Hepatocyte (in vitro differentiated cells): Measurements from ENCODE around the gene AKAP6. TPM values are rescaled to one million over a fixed set of nuclear protein-coding genes. Genes with fewer than 3 reads are reported as not detected.

Experiments
- DNase-seq: peaks from one replicate; pipeline ENCODE4 v3.0.0-alpha.2; 2016; ENCODE audit warnings: low spot score
- H2AFZ ChIP-seq: fragments of 200-600 bp; sonication (generic); 2 replicates; pipeline ENCODE4 v1.6.0; 2016; ENCODE audit warnings: antibody characterized with exemption, mild to moderate bottlenecking
- H3K27ac ChIP-seq: fragments of 200-600 bp; sonication (generic); 2 replicates; pipeline ENCODE4 v1.5.1; 2016; ENCODE audit warnings: mild to moderate bottlenecking
- H3K27me3 ChIP-seq: fragments of 200-600 bp; sonication (generic); 2 replicates; pipeline ENCODE4 v1.6.1; 2016
- H3K36me3 ChIP-seq: fragments of 200-600 bp; sonication (generic); replicated peaks from 2 replicates; pipeline ENCODE4 v1.5.1; 2016; ENCODE audit warnings: low read depth; ENCODE audit not compliant: insufficient read depth
- H3K4me1 ChIP-seq: fragments of 200-600 bp; sonication (generic); 2 replicates; pipeline ENCODE4 v1.5.1; 2016; ENCODE audit warnings: mild to moderate bottlenecking, moderate library complexity; ENCODE audit not compliant: insufficient read depth
- H3K4me2 ChIP-seq: fragments of 200-600 bp; sonication (generic); 2 replicates; pipeline ENCODE4 v1.6.0; 2016
- H3K4me3 ChIP-seq: fragments of 200-600 bp; sonication (generic); 2 replicates; pipeline ENCODE4 v1.5.1; 2016; ENCODE audit warnings: mild to moderate bottlenecking
- H3K79me2 ChIP-seq: fragments of 200-600 bp; sonication (generic); 2 replicates; pipeline ENCODE4 v1.6.0; 2017; ENCODE audit warnings: mild to moderate bottlenecking
- H3K9me2 ChIP-seq: fragments of 200-600 bp; sonication (generic); replicated peaks from 2 replicates; pipeline ENCODE4 v1.6.0; 2017; ENCODE audit warnings: mild to moderate bottlenecking; ENCODE audit not compliant: insufficient read depth
- H3K9me3 ChIP-seq: fragments of 200-600 bp; sonication (generic); 2 replicates; pipeline ENCODE4 v1.5.1; 2016; ENCODE audit warnings: low read depth, mild to moderate bottlenecking
- H4K20me1 ChIP-seq: fragments of 200-600 bp; sonication (generic); 2 replicates; pipeline ENCODE4 v1.6.0; 2016; ENCODE audit warnings: mild to moderate bottlenecking; ENCODE audit not compliant: insufficient read depth, poor library complexity, severe bottlenecking
- EZH2 ChIP-seq: fragments of 200-600 bp; sonication (generic); IDR thresholded peaks from 2 replicates; pipeline ENCODE4 v1.6.1; 2016; ENCODE audit warnings: antibody characterized with exemption, mild to moderate bottlenecking, borderline replicate concordance
- EZH2phosphoT487 ChIP-seq: fragments of 200-600 bp; sonication (generic); IDR thresholded peaks from one replicate; pipeline ENCODE4 v1.6.1; 2018; ENCODE audit warnings: antibody characterized with exemption, mild to moderate bottlenecking, low read depth, moderate library complexity; ENCODE audit not compliant: unreplicated experiment, severe bottlenecking
- WGBS: methylation state at CpG from one replicate; pipeline ENCODE4 v1.1.6; 2016; ENCODE audit warnings: low lambda C conversion rate; ENCODE audit errors: missing lambda C conversion rate; 5-methylcytosine and 5-hydroxymethylcytosine counted together
- polyA plus RNA-seq: library from polyadenylated mRNA; unstranded; fragments of >200 nt; fragmentation: Nextera tagmentation; extraction: Ambion mirVana; gene quantifications from 2 replicates; pipeline ENCODE4 v1.2.1, GENCODE V29; 2016
- total RNA-seq: library from RNA; depleted of rRNA; stranded (reverse); fragments of >200 nt; gene quantifications from 2 replicates; pipeline ENCODE4 v1.2.3, GENCODE V29; 2014
- TF ChIP-seq, protein P1 (sequence below): fragments of 200-600 bp; sonication (generic); IDR thresholded peaks from 2 replicates; pipeline ENCODE4 v1.5.1; 2016; ENCODE audit warnings: antibody characterized with exemption, mild to moderate bottlenecking; ENCODE audit not compliant: poor library complexity

Gene AKAP6
- total and polyA plus RNA-seq, 2 experiments from 2014 or later: 1.1 to 2.1 TPM

DNA sequence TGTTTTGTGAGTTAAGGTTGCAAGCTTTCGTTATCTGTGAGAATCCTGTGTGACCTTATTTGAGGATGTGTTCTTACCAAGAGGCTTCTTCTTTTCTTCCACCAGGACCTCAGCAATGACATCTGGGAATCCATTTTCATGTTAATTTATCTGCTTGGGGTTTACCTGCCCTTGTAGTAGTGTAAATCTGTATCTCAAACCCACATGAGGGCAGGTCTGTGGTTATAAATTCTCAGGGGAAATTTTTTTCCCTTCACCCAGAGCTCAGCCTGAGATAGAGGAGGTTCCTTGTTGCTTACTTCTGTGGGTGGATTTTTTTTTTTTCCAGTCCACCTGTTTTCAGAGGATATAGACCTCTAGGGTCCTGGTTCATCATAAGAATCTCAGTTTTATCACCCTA lies 70.8 kb downstream of the AKAP6 start:
- H3K9me2 ChIP-seq: no peaks in the 10 kb centered on the region
- TF ChIP-seq EZH2phosphoT487 (no peak), EZH2 (no peak)
- TF ChIP-seq, protein P1, sequence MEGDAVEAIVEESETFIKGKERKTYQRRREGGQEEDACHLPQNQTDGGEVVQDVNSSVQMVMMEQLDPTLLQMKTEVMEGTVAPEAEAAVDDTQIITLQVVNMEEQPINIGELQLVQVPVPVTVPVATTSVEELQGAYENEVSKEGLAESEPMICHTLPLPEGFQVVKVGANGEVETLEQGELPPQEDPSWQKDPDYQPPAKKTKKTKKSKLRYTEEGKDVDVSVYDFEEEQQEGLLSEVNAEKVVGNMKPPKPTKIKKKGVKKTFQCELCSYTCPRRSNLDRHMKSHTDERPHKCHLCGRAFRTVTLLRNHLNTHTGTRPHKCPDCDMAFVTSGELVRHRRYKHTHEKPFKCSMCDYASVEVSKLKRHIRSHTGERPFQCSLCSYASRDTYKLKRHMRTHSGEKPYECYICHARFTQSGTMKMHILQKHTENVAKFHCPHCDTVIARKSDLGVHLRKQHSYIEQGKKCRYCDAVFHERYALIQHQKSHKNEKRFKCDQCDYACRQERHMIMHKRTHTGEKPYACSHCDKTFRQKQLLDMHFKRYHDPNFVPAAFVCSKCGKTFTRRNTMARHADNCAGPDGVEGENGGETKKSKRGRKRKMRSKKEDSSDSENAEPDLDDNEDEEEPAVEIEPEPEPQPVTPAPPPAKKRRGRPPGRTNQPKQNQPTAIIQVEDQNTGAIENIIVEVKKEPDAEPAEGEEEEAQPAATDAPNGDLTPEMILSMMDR: no peak

DNA sequence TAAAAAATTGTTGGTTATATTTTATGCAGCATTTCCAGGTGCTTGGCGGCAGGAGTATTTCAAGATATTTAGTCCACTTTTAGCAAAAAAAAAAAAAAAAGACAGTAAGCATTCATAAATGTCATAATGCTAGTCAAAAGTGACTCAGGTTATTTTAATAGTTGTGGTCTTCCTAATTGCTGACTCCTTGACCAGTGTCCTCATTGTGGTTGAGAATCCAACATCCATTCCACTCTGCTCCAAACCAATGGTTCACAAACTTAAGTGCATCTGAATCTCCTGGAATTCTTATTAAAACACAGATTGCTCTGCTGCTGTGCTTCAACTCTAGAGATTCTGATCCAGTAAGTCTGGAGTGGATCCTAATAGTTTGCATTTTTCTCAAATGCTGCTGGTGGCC lies 71.4 kb downstream of the AKAP6 start:
- Histone ChIP-seq H3K4me2 (no peak overlapping the region), H3K27ac (no peak overlapping the region), H3K27me3 (no peaks in the 10 kb centered on the region), H3K9me2 (no peaks in the 10 kb centered on the region), H3K4me1 (peaks cover 8% of the 10 kb centered on the region), H3K9me3 (no peaks in the 10 kb centered on the region), H3K36me3 (no peaks in the 10 kb centered on the region), H3K79me2 (no peaks in the 10 kb centered on the region), H3K4me3 (no peak overlapping the region), H2AFZ (no peak overlapping the region), H4K20me1 (no peaks in the 10 kb centered on the region)
- no peak for DNase-seq
- WGBS: 100% methylated on average over 1 of the region's 1 CpG
- no peak for TF ChIP-seq EZH2

More for the DNA sequence above, 70.8 kb downstream of the AKAP6 start:
- DNase-seq: no peak
- Histone ChIP-seq H3K4me1 (peaks cover 8% of the 10 kb centered on the region), H3K36me3 (no peaks in the 10 kb centered on the region), H2AFZ (no peak overlapping the region), H3K27me3 (no peaks in the 10 kb centered on the region), H3K79me2 (no peaks in the 10 kb centered on the region), H3K4me2 (no peak overlapping the region), H3K4me3 (no peak overlapping the region), H4K20me1 (no peaks in the 10 kb centered on the region), H3K9me3 (no peaks in the 10 kb centered on the region), H3K27ac (no peak overlapping the region)
- WGBS: 91% methylated on average over 1 of the region's 1 CpG

DNA sequence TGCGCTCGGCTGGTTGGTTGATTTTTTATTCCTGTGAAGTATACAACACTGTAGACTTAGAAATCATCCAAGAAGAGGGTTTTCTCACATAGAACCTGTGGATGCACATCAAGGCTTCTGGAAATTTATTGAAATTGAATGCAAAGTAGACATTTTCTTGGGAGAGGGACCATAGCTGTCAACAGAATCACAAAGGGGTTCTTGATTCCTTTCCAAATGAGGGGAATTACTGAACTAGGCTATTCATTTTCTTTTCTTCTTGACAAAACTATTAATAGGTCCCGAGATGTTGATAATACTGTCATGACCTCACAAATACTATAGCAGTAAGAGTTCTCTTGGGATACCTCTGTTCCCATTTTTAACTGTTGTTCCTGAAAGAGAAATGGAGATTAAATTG lies 73.9 kb downstream of the AKAP6 start:
- no peaks in the 10 kb centered on the region for H3K9me3 ChIP-seq
- no peaks in the 10 kb centered on the region for H3K27me3 ChIP-seq
- WGBS: 93% methylated on average over 3 of the region's 3 CpGs
- H3K79me2 ChIP-seq: no peaks in the 10 kb centered on the region
- H3K27ac ChIP-seq: no peak overlapping the region
- no peak overlapping the region for H2AFZ ChIP-seq
- H3K4me3 ChIP-seq: no peak overlapping the region
- H3K4me2 ChIP-seq: no peak overlapping the region
- H4K20me1 ChIP-seq: no peaks in the 10 kb centered on the region
- TF ChIP-seq EZH2: no peak
- TF ChIP-seq EZH2phosphoT487: no peak
- TF ChIP-seq, protein P1: no peak
- H3K36me3 ChIP-seq: no peaks in the 10 kb centered on the region
- no peaks in the 10 kb centered on the region for H3K9me2 ChIP-seq
- no peak for DNase-seq
- peaks cover 1% of the 10 kb centered on the region for H3K4me1 ChIP-seq

DNA sequence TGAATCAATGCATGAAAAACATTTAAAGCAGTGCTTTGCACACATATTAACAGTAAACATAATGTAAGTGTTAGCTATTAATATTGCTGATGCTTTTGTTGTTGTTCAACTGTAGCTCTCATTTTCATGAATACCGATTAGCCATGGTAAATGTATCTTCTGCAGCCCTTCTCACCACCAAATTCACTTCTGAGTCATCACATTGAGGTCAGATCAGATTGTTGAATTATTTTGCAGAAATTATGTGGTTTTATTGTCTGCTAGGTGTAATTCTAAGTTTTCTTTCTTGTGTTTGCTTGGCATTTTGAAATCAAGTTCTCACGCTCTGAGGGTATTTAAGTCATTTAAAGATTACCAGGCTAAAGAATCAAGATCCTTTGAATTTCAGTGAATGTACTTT lies 74.6 kb downstream of the AKAP6 start:
- Histone ChIP-seq H3K79me2 (no peaks in the 10 kb centered on the region), H3K9me2 (no peaks in the 10 kb centered on the region), H3K4me3 (no peak overlapping the region), H3K27me3 (no peaks in the 10 kb centered on the region), H2AFZ (no peak overlapping the region), H3K36me3 (no peaks in the 10 kb centered on the region), H3K27ac (no peak overlapping the region), H4K20me1 (no peaks in the 10 kb centered on the region), H3K4me2 (no peak overlapping the region), H3K4me1 (no peaks in the 10 kb centered on the region), H3K9me3 (no peaks in the 10 kb centered on the region)
- TF ChIP-seq, protein P1: no peak
- TF ChIP-seq EZH2 (no peak), EZH2phosphoT487 (no peak)
- DNase-seq: no peak
- WGBS: 91% methylated on average over 2 of the region's 2 CpGs
